Inflammatory macrophage treated with lipopolysaccharide for 1 hour (primary cell): Measurements from ENCODE around the gene MTHFD1L.
"Not testable (repeated sequence)": the region's sequence is repeated elsewhere in the genome, so short reads cannot be mapped to it uniquely, and the experiment has no call there.

Experiments
- DNase-seq, 2 donors: peaks; one replicate each; pipeline ENCODE4 v3.0.0-alpha.2; 2020 to 2022

MTHFD1L gene

DNA sequence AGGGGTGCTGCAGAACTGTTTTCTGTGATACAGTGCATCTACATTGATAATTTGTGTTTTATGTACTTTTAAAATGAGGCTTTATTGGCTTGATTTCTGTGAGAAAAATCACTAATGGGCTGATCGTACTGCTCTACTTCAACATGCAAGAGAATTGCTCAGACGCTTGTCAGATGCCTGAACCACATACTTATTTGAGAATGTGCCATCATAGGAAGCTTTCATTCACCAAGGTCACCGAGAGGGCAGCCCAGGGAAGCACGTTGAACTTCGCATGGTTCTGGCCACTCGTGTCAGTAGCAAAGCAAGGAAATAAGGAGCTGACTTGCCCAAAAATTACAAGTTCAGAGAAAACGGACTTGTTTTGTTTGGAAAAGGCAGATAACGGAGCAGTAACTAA, 205.8 kb downstream of the MTHFD1L start:
- DNase-seq: no peak

DNA sequence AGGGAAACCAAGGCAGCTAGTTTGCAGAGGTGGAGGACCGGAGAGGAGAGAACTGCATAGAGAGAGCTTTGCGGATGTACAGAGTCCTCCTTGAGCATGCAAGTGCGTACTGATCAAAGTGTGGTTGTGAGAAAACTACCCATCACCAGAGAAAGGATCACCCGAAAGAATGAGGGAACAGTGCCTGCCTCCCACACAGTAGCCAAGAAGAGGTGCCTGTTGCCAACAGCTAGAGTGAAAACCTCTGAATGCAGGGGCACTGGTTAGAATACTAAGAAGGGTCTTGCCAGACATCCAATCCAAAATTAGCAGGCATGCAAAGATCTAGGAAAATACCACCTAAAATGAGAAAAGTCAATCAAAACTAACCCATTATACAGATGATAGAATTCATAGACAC, 207.6 kb downstream of the MTHFD1L start:
- DNase-seq: no peak

DNA sequence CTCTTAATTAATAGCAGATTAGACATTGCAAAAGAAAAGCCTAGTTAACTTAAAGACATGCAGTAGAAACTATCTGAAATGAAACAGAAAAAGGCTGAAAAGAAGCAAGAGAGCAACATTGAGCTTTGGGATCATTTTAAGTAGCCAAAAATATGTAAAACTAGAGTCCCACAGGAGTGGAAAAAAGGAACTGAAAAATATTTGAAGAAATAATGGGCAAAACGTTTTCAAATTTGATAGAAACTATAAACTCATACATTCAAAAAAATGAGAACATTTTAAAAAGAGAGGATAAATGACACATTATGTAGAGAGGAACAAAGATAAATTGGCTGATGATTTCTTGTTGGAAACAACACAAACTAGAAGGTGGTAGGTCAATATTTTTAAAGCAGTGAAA, 208.2 kb downstream of the MTHFD1L start:
- DNase-seq: no peak

DNA sequence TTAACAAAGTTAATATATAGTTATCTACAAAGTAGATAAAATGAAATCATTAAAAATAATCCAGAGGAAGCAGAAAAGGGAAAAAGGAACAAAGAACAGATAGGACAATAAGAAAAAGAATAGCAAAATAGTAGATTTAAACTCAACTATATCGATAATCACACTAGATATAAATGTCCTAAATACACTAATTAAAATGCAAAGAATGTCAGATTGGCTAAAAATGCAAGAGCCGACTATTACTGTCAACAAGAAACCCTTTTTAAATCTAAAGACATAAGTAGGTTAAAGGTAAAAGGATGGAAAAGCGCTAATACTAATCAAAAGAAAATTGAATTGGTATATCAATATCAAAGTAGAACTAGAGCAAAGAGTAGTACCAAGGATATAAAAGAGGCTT, 209.5 kb downstream of the MTHFD1L start:
- no peak for DNase-seq

DNA sequence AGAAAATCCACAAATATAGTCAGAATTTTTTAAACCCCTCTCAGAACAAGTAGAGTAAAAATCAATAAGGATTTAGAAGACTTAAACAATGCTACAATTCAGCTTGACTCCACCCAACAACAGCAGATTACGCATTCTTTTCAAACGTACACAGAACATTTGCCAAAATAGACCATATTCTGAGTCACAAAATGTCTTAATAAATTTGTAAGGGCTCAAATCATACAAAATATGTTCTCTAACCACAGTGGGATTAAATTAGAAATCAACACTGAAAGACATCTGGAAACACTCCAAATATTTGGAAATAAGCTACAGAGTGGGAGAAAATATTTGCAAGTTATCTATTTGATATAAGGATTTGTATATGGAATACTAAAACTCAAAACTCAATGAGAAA, 210.0 kb downstream of the MTHFD1L start:
- no peak for DNase-seq

DNA sequence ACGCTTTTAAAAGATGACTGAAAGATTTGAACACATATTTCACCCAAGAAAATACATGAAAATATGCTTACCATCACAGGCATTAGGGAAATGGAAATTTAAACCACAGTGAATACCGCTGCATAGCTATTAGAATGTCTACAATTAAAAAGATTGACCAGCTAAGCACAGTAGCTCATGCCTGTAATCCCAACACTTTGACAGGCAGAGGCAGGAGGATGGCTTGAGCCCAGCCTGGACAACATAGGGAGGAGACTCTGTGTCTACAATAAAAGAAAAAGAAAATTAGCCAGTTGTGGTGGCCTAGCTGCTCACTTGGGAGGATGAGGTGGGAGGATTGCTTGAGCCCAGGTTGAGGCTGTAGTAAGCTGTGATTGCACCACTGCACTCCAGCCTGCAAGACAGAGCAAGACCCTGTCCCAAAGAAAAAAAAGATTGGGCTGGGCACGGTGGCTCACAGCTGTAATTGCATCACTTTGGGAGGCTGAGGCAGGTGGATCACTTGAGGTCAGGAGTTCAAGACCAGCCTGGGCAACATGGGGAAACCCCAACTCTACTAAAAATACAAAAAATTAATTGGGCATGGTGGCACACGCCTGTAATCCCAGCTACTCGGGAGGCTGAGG, 210.5 kb downstream of the MTHFD1L start:
- no peak for DNase-seq

DNA sequence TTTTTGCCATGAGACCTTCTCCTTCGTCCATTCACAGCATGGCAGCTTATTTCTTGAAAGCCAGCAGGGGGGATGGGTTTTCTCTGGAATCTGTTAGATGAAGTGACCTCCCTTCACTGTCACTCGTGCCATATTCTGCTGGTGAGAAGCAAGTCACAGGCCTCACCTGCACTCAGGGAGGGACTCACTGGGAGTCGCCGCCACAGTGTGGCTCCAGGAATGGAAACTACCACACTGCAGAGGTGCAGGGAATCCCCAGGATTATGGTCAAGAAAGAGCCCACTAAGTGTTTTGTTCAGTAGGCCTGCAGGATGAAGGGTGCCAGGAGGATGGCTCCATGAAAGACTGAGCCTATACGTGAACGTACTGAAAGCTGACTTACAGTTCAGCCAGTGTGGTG, 213.2 kb downstream of the MTHFD1L start:
- DNase-seq: no peak

DNA sequence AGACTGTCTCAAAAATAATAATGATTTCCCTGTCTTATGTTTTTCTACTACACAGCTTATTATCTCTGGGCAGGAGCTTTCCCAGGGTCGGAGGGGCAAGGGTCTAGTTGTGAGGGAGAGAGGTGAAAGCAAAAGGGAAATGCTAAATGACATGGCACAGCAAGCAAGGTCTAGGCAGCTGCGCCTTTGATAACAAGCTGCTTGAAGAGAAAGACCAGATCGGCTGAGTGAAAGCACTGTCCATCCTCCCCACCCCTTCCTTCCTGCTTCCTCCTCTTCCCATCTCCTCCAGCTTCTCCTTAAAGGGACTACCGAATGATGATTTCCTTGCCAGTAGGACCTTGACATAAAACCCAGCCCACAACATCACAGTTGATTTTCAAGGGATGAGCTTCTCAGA, 216.2 kb downstream of the MTHFD1L start:
- no peak for DNase-seq

DNA sequence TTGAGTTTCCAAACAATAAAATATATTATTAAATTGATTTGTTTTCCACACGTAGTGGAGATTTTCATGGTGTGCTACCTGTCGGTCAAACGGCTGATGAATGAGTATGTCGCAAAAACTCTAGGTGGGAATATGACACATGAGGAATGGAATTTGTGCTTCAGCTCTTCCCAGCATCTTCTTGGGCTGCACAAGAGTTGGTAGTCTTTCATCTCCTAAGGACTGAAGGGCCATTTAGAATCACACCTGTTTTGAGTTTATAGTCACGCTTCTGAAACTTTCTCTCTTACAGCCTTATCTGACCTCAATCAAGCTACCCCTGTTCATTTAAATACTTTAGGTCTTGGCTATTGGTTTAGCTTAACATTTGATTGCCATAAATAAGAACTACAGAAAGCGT, 216.6 kb downstream of the MTHFD1L start:
- DNase-seq: no peak

DNA sequence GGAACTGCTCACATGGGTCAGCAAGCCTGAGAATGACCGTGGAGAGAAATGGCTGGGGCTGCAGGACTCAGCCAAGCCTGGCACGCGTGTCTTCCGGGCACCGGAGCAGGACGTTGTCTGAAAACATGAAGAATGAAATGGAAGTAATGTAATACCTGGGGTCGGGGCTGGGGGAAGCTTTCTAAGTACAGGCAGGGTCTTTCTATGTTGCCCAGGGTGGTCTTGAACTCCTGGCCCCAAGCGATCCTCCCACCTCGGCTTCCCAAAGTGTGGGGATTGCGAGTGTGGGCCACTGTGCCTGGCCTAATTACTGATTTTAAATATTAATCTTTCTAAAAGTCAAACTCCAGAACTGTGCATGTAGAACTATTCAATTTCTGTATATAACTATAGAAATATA, 218.8 kb downstream of the MTHFD1L start:
- no peak for DNase-seq

DNA sequence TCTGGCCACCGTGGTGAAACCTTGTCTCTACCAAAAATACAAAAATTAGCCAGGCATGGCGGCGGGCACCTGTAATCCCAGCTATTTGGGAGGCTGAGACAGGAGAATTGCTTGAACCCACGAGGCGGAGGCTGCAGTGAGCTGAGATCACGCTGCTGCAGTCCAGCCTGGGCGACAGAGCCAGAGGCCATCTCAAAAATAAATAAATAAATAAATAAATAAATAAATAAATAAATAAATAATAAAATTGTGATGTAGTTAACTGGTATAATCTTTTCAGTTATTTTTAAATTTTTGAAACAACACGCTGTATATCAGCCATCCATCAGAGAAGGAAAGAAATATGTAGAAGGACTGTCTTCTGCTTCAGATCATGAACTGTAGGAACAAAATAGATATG, 221.6 kb downstream of the MTHFD1L start:
- not testable (repeated sequence) for DNase-seq

DNA sequence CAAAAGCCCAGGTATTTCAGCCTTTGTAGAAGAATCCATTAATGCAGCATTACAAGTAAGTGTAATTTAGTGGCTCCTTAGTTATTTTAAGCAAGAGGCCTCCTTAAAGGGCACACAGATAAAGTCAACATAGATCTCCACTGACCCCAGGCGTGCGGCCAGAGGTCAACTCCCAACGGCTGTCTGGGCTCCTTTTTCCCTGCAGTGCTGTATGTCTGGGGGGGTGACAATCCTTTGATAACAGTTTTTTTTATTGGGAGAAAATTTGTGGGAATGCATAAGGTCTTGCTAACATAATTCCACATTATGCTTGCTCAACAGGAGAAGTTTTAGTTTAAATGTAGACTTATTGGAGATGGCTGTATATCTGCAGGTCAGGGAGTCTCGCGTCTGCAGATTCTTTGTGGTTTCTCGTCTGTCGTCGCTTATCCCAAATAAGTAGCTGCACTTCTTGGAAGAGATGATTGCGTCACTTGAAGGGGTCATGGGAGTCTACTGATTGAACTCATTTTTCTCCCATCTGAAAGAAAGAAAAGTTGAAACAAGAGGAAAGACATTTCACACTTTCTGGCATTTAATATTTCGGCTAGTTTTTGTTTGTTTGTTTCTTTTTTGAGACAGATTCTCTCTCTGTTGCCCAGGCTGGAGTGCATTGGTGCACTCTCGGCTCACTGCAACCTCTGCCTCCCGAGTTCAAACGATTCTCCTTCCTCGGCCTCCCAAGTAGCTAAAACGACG, 222.5 kb downstream of the MTHFD1L start:
- no peak for DNase-seq

DNA sequence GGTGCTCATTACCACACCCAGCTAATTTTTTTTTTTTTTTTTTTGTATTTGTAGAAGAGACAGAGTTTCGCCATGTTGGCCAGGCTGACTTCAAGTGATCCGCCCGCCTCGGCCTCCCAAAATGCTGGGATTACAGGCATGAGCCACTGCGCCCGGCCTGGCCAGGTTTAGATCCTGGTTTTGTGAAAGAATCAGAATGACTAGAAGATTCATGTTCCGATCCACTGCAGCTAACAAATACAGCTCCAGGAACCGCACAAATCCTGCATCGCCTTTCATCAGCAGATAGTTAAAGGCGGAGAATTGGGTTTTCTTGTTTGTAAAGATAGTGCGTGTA, 223.1 kb downstream of the MTHFD1L start:
- DNase-seq: no peak

DNA sequence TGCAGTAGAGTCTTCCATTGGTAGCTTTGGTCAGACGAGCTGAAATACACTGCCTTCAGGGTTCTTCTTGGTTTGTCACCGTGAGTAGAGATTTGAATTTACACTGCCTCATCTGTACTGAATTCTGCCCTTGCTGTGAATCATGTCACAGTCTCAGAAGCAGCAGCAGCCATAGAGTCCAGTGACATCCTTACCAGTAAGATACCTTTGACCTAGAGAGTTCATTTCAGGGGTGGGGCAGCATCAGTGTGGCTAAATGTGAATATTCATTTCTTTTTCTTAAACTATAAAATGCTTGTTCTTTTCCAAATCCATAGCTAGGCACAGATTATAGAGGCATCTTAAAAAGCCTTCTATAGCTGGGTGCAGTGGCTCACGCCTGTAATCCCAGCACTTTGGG, 223.5 kb downstream of the MTHFD1L start:
- DNase-seq: no peak

DNA sequence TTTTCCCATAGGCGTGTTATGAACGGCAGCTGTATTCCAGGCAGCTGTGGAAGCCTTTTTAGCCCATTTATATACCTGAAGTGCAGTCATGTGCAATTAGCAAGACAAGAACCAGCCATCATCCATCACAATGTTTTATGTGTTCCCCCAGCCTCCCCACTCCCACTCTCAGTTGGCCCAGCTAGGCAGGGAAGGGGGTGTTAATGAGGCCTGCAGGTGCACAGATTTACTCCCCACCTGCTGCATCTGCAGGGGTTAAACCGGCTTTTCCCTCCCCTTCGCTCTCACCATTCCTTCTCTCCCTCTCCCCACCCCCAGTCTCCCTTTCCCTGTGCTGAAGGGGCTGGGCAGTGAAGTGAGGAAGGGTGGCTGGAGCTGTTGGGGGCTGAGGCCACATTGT, 224.5 kb downstream of the MTHFD1L start:
- DNase-seq: no peak

DNA sequence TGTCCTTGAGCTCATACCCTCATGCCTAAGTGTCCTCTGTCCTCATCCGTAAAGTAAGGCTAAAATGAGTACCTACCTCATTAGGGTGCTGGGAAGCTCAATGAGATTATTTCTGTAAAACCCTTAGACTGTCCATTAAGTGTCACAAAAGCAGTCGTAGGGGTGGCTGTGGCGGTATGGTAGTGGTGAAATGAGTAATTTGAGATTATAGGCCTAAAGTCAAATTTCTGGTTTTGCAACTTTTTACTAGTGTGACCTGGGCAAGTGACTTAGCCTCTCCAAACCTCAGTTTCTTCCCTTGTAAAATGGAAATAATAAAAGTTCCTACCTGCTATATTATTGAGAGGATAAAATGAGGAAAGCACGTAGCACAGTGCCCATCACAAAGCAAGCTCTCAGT, 226.1 kb downstream of the MTHFD1L start:
- DNase-seq: no peak

DNA sequence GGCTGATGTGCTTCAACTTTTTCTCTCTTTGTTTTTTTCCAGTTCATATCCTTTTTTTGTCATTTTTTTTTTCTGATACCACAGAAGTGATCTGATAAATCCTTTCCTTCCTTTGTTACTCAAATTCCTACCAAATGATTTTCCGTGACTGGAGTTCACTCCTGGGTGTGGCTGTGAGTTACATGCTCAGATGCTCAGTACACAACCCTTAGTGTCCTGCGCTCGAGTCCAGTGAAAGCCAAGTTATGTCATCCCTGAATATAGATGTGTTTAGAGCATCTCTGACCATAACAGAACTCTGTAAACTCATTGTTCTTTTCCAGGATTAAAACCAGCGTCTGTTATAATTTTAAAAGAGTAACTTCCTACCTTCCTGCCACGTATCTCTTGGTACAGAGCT, 227.1 kb downstream of the MTHFD1L start:
- no peak for DNase-seq

DNA sequence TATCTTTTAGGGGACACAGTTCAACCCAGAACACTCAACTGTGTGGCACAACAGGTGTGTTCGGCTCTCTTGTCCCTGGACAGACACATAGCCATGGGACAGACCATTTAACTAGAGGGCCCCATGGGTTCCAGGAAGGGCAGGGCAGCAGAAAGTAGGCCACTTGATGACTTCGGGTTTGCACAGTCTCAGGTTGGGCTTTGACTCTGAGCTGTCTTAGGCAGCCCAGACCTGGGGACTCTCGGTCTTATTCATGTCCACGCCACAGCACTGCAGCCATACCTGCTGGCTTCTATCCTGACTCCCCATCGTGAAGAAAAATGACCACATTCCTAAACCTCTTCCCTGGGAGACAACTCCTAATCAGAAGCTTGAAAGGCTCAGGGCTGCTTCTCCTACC, 228.2 kb downstream of the MTHFD1L start:
- DNase-seq: no peak

DNA sequence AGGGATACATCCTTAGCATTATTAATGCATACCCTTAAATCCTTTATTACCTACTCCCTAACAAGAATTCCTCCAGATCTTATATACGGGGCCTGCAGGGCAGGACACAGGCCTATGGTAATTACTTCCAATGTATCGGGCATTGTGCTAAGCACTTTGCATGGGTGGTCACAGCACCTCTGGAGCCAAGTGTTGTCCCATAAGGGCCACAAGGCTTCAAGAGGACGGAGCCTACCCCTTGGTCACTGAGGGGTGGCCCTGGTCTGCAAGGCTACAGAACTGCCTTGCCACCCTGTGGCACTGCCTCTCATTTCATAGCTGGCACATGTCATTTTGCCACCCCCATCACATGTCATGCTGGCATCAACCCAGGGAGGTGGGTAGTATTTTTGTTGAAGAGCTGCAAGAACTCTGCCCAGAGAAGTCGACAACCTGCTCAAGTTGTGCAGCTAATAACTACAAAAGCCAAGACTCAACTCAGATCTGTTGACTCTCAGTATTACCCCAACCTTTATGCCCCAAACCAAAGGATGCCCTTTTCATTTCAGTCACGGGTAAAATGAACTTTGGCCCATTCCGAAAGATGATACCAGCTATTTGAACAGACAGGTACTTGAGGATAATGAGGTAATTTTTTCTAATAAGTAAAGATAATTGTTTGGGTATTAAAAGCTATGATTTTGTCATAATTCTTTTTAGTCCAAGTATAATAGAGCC, 230.2 kb downstream of the MTHFD1L start:
- DNase-seq: no peak

DNA sequence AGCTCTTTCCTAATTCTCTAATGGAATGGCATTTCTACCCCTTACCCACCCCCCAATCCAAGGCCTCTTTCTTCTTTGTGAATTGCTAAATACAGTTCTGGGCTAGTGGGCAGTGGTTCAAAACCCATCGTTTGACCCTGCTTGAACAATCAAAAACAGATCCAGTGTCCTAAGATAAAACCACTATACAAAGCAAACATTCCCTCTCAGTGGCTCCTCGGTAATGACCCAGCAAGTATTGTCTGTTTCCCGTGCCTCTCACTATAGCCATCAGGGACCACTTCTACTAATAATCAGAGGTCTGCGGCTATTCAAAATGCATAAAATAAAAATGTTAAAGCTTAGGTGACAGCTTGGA, 230.7 kb downstream of the MTHFD1L start:
- DNase-seq: no peak

DNA sequence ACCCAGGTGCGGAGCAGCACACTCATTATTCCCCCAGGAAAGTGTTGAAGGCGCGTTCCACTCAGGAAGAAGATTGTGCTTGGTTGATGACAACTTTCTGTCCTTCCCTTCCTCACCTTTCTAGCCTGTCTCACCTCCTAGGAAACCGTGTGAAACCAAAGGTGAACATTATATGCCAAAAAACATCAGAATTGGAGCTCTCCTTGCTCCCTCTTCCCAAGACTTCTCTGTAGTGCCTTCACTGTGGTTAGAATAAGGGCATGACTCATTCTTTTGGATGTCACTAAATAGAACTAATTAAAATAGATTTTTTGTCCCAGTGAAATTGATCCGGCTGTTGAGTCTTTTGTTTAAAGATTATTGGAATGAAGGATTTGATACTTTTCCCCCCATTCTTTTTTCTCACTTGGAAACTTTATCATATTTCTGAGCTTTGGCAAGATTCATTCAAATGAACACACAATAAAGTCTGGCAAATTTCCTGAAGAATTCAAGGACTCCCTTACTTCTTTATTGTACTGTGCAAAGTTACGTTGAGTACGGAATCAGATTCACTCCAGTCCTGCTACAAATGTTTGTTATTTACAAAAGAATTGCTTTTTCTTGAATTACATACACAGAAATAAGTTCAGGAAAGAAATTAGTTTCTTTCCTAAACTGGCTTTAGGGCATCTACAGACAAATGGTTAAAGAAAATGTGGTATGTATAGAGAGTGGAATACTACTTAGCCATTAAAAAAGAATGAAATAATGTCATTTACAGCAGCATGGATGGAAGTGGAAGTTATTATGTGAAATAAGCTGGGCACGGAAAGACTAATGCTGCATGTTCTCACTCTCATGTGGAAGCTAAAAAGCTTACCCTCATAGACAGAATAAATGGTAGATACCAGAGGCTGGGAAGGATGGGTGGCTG, 231.4 kb downstream of the MTHFD1L start:
- DNase-seq: no peak

DNA sequence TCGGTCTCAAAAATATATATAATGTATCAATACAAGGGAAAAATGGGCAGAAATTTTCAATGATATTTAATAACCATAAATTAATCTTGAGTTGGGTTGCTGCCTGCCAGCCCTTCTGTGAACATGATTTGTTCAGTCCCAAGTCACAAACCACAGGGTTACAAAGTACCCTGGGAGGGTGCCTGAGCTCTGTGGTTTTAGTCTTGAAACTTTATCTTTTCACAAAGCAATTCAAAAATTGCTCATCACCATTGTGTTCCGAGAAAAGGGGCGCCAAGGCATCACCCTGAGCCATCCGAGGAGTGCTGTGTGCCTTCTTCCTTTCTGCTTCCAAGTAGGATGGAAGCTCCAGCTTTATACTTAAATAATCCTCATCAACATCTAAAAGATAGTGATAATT, 232.7 kb downstream of the MTHFD1L start:
- DNase-seq: no peak

DNA sequence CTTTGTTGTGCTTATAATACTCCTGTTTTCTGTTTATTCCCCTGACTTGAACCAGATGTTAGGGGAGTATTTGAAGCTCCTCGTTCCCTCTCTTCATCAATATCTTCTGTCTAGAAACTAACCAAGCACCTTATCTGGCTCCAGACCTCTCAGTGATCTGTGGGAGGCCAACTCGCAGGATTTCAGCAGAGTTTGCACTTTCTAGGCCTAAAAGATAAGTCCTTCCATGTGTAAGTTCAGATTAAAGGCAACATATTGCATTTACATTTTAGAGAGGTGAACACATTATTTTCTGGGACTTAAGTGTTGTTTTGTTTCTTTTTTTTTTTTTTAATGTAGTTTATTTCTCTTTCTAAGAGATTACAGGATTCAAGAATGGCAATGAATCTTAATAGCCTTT, 234.8 kb downstream of the MTHFD1L start:
- DNase-seq: no peak
